ENCODE measurements around the gene OGT.
"Not testable (repeated sequence)": the region's sequence is repeated elsewhere in the genome, so short reads cannot be mapped to it uniquely, and the experiment has no call there.

Gene OGT

DNA sequence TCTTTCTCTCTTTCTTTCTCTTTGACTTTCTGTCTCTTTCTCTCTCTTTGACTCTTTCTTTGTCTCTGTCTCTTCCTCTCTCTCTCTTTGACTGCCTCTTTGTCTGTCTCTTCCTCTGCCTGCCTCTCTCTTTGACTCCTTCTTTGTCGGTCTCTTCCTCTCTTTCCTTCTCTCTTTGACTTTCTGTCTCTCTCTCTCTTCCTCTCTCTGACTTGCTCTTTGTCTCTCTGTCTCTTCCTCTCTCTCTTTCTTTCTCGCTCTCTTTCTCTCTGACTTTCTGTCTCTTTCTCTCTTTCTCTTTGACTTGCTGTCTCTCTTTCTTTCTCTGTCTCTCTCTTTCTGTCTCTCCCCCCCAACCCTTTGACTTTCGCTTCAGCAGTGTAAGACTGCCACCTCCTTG lies 36.4 kb upstream of the OGT start:
- Mint-ChIP-seq H3K4me1 (peaks cover 5% of the 10 kb centered on the region), H3K27ac (no peak overlapping the region), H3K36me3 (ENCODE audit: low read depth) (peaks cover 4% of the 10 kb centered on the region), H3K4me3 (no peak overlapping the region), H3K27me3 (ENCODE audit: low read depth, poor library complexity) (peaks cover 12% of the 10 kb centered on the region), H3K9me3 (peaks cover 61% of the 10 kb centered on the region)
- no peak for TF ChIP-seq CTCF (IDR thresholded peaks at IDR 0.05)
- DNase-seq = no peak

GRCh38 chrX:71502080-71502479 lies 30.8 kb upstream of the OGT start:
- not testable (repeated sequence) for DNase-seq; H3K27ac Mint-ChIP-seq; H3K4me3 Mint-ChIP-seq; H3K36me3 Mint-ChIP-seq (ENCODE audit: low read depth); H3K27me3 Mint-ChIP-seq (ENCODE audit: low read depth, poor library complexity)
- Mint-ChIP-seq H3K4me1 (peaks cover 15% of the 10 kb centered on the region), H3K9me3 (peaks cover 53% of the 10 kb centered on the region)

GRCh38 chrX:71504346-71504745 lies 28.6 kb upstream of the OGT start:
- no peak for DNase-seq
- no peaks in the 10 kb centered on the region for H3K36me3 Mint-ChIP-seq (ENCODE audit: low read depth)
- TF ChIP-seq CTCF (IDR thresholded peaks at IDR 0.05) = no peak
- H3K4me1 Mint-ChIP-seq = peaks cover 11% of the 10 kb centered on the region
- peaks cover 51% of the 10 kb centered on the region for H3K9me3 Mint-ChIP-seq
- H3K27ac Mint-ChIP-seq = no peak overlapping the region
- H3K4me3 Mint-ChIP-seq = no peak overlapping the region
- peaks cover 7% of the 10 kb centered on the region for H3K27me3 Mint-ChIP-seq (ENCODE audit: low read depth, poor library complexity)

- H3K27me3 Mint-ChIP-seq (ENCODE audit: low read depth, poor library complexity) = peaks cover 3% of the 10 kb centered on the region
- no peak overlapping the region for H3K27ac Mint-ChIP-seq
- no peak for TF ChIP-seq CTCF (IDR thresholded peaks at IDR 0.05)
- DNase-seq = no peak
- H3K9me3 Mint-ChIP-seq = peaks cover 48% of the 10 kb centered on the region
- H3K4me1 Mint-ChIP-seq = peaks cover under 1% of the 10 kb centered on the region
- H3K36me3 Mint-ChIP-seq (ENCODE audit: low read depth) = no peaks in the 10 kb centered on the region
- no peak overlapping the region for H3K4me3 Mint-ChIP-seq
Observed at GRCh38 chrX:71509289-71509688, 23.6 kb upstream of the OGT start.

DNA sequence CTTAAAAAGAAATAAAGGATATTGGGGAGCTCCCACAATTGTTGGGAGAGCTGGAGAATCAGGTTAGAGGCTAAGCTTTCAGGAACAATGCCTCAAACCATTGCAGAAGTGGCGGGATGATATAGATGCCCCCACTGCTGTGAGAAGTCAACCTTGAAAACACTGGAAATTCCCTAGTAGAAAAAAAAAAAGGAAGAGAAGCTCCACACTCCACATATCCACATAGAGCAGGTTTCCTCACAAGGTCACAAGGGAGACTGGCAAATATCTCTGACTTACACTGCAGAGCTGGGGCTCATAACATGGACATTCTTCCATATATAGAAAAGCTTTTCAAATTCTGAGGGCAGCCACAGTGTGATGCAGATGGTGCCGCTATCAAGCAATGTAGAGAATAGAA lies 22.7 kb upstream of the OGT start:
- TF ChIP-seq CTCF (IDR thresholded peaks at IDR 0.05) = no peak
- peaks cover 3% of the 10 kb centered on the region for H3K27me3 Mint-ChIP-seq (ENCODE audit: low read depth, poor library complexity)
- H3K9me3 Mint-ChIP-seq = peaks cover 53% of the 10 kb centered on the region
- no peaks in the 10 kb centered on the region for H3K4me1 Mint-ChIP-seq
- no peak overlapping the region for H3K27ac Mint-ChIP-seq
- H3K36me3 Mint-ChIP-seq (ENCODE audit: low read depth) = no peaks in the 10 kb centered on the region
- DNase-seq = no peak
- no peak overlapping the region for H3K4me3 Mint-ChIP-seq

DNA sequence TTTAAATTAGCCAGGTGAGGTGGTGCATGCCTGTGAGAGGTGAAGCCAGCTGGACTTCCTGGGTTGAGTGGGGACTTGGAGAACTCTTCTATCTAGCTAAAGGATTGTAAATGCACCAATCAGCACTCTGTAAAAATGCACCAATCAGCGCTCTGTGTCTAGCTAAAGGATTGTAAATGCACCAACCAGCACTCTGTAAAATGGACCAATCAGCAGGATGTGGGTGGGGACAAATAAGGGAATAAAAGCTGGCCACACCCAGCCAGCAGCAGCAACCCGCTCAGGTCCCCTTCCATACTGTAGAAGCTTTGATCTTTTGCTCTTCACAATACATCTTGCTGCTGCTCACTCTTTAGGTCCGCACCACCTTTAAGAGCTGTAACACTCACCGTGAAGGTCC lies 19.2 kb upstream of the OGT start:
- H3K4me3 Mint-ChIP-seq; H3K36me3 Mint-ChIP-seq (ENCODE audit: low read depth); DNase-seq; H3K27me3 Mint-ChIP-seq (ENCODE audit: low read depth, poor library complexity); H3K4me1 Mint-ChIP-seq; H3K27ac Mint-ChIP-seq: not testable (repeated sequence)
- peaks cover 49% of the 10 kb centered on the region for H3K9me3 Mint-ChIP-seq

GRCh38 chrX:71514367-71515037 lies 18.4 kb upstream of the OGT start:
- Mint-ChIP-seq H3K27me3 (ENCODE audit: low read depth, poor library complexity) (no peaks in the 10 kb centered on the region), H3K9me3 (peaks cover 43% of the 10 kb centered on the region), H3K4me3 (no peak overlapping the region), H3K4me1 (no peaks in the 10 kb centered on the region), H3K27ac (no peak overlapping the region), H3K36me3 (ENCODE audit: low read depth) (no peaks in the 10 kb centered on the region)
- DNase-seq = no peak
- TF ChIP-seq CTCF (IDR thresholded peaks at IDR 0.05) = no peak
